Endothelial cell (in vitro differentiated cells): ENCODE data around the gene CRYBB3. TPM values are rescaled to one million over a fixed set of nuclear protein-coding genes. Genes with fewer than 3 reads are reported as not detected.

Source experiments
- DNase-seq: peaks from one replicate; pipeline ENCODE4 v3.0.0; 2021; ENCODE audit warnings: low spot score
- H3K27ac Mint-ChIP-seq: one replicate; pipeline ENCODE4 v1.8.0; 2021; ENCODE audit warnings: mixed read lengths, inconsistent platforms; ENCODE audit not compliant: unreplicated experiment
- H3K27me3 Mint-ChIP-seq: one replicate; pipeline ENCODE4 v1.8.0; 2021; ENCODE audit warnings: mild to moderate bottlenecking, moderate library complexity, mixed read lengths, inconsistent platforms; ENCODE audit not compliant: unreplicated experiment
- H3K36me3 Mint-ChIP-seq: one replicate; pipeline ENCODE4 v1.8.0; 2021; ENCODE audit warnings: mild to moderate bottlenecking, low read depth, mixed read lengths, inconsistent platforms; ENCODE audit not compliant: unreplicated experiment
- H3K4me1 Mint-ChIP-seq: one replicate; pipeline ENCODE4 v1.8.0; 2021; ENCODE audit warnings: mild to moderate bottlenecking, mixed read lengths, inconsistent platforms; ENCODE audit not compliant: unreplicated experiment
- H3K4me3 Mint-ChIP-seq: one replicate; pipeline ENCODE4 v1.8.0; 2021; ENCODE audit warnings: mild to moderate bottlenecking, mixed read lengths, inconsistent platforms; ENCODE audit not compliant: unreplicated experiment
- H3K9me3 Mint-ChIP-seq: one replicate; pipeline ENCODE4 v1.8.0; 2021; ENCODE audit warnings: mixed read lengths, inconsistent platforms; ENCODE audit not compliant: unreplicated experiment
- total RNA-seq: library from RNA; stranded (reverse); fragmentation: NEBNext Ultra II Directional; extraction: Animal tissue kit (Norgen Biotek cat#: 25700); gene quantifications from one replicate; pipeline ENCODE4 v1.2.1, GENCODE V29; 2021; ENCODE audit not compliant: unreplicated experiment
- TF ChIP-seq, protein P1 (sequence below): fragments of 200-600 bp; sonication (generic); IDR thresholded peaks from one replicate; pipeline ENCODE4 v1.5.0; 2021; ENCODE audit warnings: antibody characterized with exemption; ENCODE audit not compliant: unreplicated experiment

Gene CRYBB3
- total RNA-seq, 1 donor from 2014 or later: 0.97 TPM

GRCh38 chr22:25210793-25211192 is 11.1 kb downstream of the CRYBB3 start:
- H3K36me3 Mint-ChIP-seq: peaks cover 17% of the 10 kb centered on the region
- H3K27me3 Mint-ChIP-seq: peaks cover 2% of the 10 kb centered on the region
- no peaks in the 10 kb centered on the region for H3K9me3 Mint-ChIP-seq
- no peak overlapping the region for H3K4me3 Mint-ChIP-seq
- no peak for DNase-seq
- TF ChIP-seq, protein P1, sequence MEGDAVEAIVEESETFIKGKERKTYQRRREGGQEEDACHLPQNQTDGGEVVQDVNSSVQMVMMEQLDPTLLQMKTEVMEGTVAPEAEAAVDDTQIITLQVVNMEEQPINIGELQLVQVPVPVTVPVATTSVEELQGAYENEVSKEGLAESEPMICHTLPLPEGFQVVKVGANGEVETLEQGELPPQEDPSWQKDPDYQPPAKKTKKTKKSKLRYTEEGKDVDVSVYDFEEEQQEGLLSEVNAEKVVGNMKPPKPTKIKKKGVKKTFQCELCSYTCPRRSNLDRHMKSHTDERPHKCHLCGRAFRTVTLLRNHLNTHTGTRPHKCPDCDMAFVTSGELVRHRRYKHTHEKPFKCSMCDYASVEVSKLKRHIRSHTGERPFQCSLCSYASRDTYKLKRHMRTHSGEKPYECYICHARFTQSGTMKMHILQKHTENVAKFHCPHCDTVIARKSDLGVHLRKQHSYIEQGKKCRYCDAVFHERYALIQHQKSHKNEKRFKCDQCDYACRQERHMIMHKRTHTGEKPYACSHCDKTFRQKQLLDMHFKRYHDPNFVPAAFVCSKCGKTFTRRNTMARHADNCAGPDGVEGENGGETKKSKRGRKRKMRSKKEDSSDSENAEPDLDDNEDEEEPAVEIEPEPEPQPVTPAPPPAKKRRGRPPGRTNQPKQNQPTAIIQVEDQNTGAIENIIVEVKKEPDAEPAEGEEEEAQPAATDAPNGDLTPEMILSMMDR: no peak
- H3K4me1 Mint-ChIP-seq: peaks cover 15% of the 10 kb centered on the region
- no peak overlapping the region for H3K27ac Mint-ChIP-seq

DNA sequence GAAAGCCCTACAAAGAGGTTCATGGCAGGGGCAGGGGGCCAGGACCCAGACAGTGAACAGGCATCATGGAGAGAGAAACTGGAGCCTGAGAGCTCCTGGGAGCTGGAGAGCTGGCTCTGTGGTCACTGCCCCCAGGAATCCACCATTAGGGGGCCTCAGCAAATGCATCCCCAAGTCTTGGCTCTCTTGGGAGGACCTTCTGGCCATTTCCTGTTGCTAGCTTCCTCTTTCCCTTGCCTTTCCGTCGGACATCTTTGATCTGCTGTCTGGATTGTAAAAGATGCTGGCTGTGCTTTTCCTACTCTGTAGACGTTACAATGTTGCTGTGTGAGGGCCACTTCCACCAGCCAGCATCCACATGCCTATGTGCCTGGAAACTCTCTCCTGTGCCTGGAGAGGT is 12.7 kb downstream of the CRYBB3 start:
- Mint-ChIP-seq H3K4me3 (no peak overlapping the region), H3K36me3 (peaks cover 11% of the 10 kb centered on the region), H3K27me3 (peaks cover 2% of the 10 kb centered on the region), H3K9me3 (no peaks in the 10 kb centered on the region), H3K4me1 (peaks cover 15% of the 10 kb centered on the region), H3K27ac (peak overlapping the region; percentile 95)
- TF ChIP-seq, protein P1: no peak
- DNase-seq: peak; percentile 42

DNA sequence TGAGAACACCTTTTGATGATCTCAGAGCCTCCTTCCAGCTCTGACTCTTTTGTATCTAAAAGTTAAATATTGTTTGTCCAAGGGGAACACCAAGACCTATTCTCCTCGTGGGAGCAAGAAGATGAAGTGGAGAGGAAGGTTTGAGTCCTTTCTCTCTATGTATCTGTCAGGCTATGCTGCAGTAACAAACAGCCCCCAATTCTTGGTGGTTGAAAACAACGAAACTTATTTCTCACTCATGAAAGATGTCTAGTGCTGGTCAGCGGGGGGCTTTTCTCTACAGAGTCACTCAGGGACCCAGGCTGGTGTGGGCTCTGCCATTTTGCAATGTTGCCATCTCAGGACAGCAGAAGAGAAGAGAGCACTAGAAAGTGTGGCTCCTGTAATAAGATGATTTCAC is 13.6 kb downstream of the CRYBB3 start:
- H3K36me3 Mint-ChIP-seq: peaks cover 6% of the 10 kb centered on the region
- peaks cover 11% of the 10 kb centered on the region for H3K4me1 Mint-ChIP-seq
- no peaks in the 10 kb centered on the region for H3K9me3 Mint-ChIP-seq
- no peak for DNase-seq
- peaks cover 2% of the 10 kb centered on the region for H3K27me3 Mint-ChIP-seq
- no peak overlapping the region for H3K27ac Mint-ChIP-seq
- H3K4me3 Mint-ChIP-seq: no peak overlapping the region
- TF ChIP-seq, protein P1: no peak

DNA sequence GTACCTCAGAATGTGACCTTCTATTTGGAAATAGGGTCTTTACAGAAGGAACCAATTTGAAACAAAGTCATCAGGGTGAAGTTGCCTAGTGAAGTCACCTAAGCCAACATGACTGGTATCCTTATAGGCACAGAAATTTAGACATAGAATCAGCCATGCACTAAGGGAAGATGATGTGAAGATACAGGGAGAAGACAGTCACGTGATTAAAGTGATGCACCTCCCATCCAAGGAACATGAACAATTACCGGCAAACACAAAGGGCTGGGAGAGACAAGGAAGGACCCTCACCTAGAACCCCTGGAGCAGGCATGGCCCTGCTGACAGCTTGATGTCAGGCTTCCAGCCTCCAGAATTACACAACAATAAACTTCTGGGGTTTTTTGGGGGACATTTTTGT is 16.6 kb downstream of the CRYBB3 start:
- H3K27me3 Mint-ChIP-seq: peaks cover 2% of the 10 kb centered on the region
- TF ChIP-seq, protein P1: no peak
- H3K4me1 Mint-ChIP-seq: peaks cover 19% of the 10 kb centered on the region
- H3K9me3 Mint-ChIP-seq: no peaks in the 10 kb centered on the region
- H3K27ac Mint-ChIP-seq: no peak overlapping the region
- no peak for DNase-seq
- H3K36me3 Mint-ChIP-seq: peaks cover 6% of the 10 kb centered on the region
- no peak overlapping the region for H3K4me3 Mint-ChIP-seq

- Mint-ChIP-seq H3K4me3 (no peak within 1 kb of the TSS), H3K9me3 (no peaks in the 10 kb centered on the region)
Measured at GRCh38 chr22:25219211-25219689, 19.6 kb downstream of the CRYBB3 start, which contains the start of gene CRYBB2. Gene CRYBB2, plus strand, starts transcription at chr22:25219639. Its CDS starts 1,791 bp downstream, at chr22:25221430.

More at GRCh38 chr22:25219211-25219689, 19.6 kb downstream of the CRYBB3 start, which contains the start of gene CRYBB2:
- no peaks in the 10 kb centered on the region for H3K36me3 Mint-ChIP-seq
- H3K27me3 Mint-ChIP-seq: no peaks in the 10 kb centered on the region
- no peak for DNase-seq
- H3K27ac Mint-ChIP-seq: no peak within 1 kb of the TSS
- TF ChIP-seq, protein P1: no peak
- peaks cover 8% of the 10 kb centered on the region for H3K4me1 Mint-ChIP-seq
